Naive thymus-derived CD4-positive, alpha-beta T cell (primary cell): ENCODE measurements around the gene HIPK2. TPM values are rescaled to one million over a fixed set of nuclear protein-coding genes. Genes with fewer than 3 reads are reported as not detected.

Experiments used
- ATAC-seq: fragments of 150-1000 bp; cut with Tn5 transposase; 2 replicates; pipeline ENCODE4 v1.10.0; 2021; ENCODE audit warnings: mild to moderate bottlenecking, moderate library complexity
- CTCF ChIA-PET: fragments of 350-600 bp; sonication (Branson Sonifier 250); formaldehyde crosslinking; loops from one replicate; lab custom pipeline; 2021; ENCODE audit warnings: antibody characterized with exemption; lab: Charles Lee
- POLR2A ChIA-PET: fragments of 350-600 bp; sonication (Branson Sonifier 250); formaldehyde crosslinking; loops from one replicate; lab custom pipeline; 2021; ENCODE audit warnings: antibody characterized with exemption, inconsistent platforms; lab: Charles Lee
- DNase-seq, 9 donors: peaks; one replicate each; pipeline versions ENCODE4 v3.0.0 to v3.0.0-alpha.2; 2020 to 2022; ENCODE audit warnings: mixed read lengths in 1 of 9
- H3K27ac ChIP-seq: one replicate; pipeline ENCODE4 v1.7.0; 2013; ENCODE audit warnings: mild to moderate bottlenecking, low read depth, low read length, moderate library complexity
- H3K27me3 ChIP-seq, 2 donors: one replicate each; pipeline ENCODE4 v1.7.0; 2013; ENCODE audit warnings: low read length in 2 of 2, mild to moderate bottlenecking in 2 of 2, moderate library complexity in 2 of 2; ENCODE audit not compliant: control insufficient read depth in 2 of 2, insufficient read depth in 2 of 2
- H3K36me3 ChIP-seq, 3 experiments: 1 replicate in 2 of 3; 2 replicates in 1 of 3; pipeline ENCODE4 v1.7.0; 2013; ENCODE audit warnings: low read length in 3 of 3, mild to moderate bottlenecking in 3 of 3, moderate library complexity in 1 of 3; ENCODE audit not compliant: insufficient read depth in 3 of 3, control insufficient read depth in 2 of 3
- H3K4me1 ChIP-seq, 2 donors: one replicate each; pipeline ENCODE4 v1.7.0; 2013; ENCODE audit warnings: low read length in 2 of 2, mild to moderate bottlenecking in 2 of 2, moderate library complexity in 1 of 2; ENCODE audit not compliant: control insufficient read depth in 2 of 2, insufficient read depth in 2 of 2
- H3K4me3 ChIP-seq: 2 replicates; pipeline ENCODE4 v1.7.0; 2013; ENCODE audit warnings: mild to moderate bottlenecking, low read length
- H3K9me3 ChIP-seq, 3 experiments: 1 replicate in 2 of 3; 2 replicates in 1 of 3; pipeline ENCODE4 v1.7.0; 2013; ENCODE audit warnings: low read length in 3 of 3; ENCODE audit not compliant: control insufficient read depth in 2 of 3
- H3K27ac Mint-ChIP-seq, 9 donors: one replicate each; pipeline ENCODE4 v1.8.0; 2020 to 2022; ENCODE audit warnings: mixed read lengths in 9 of 9, mild to moderate bottlenecking in 8 of 9, moderate library complexity in 5 of 9, inconsistent platforms in 2 of 9
- H3K27me3 Mint-ChIP-seq, 5 donors: one replicate each; pipeline ENCODE4 v1.8.0; 2021 to 2022; ENCODE audit warnings: mixed read lengths in 5 of 5, mild to moderate bottlenecking in 1 of 5
- H3K36me3 Mint-ChIP-seq, 5 donors: one replicate each; pipeline ENCODE4 v1.8.0; 2020 to 2022; ENCODE audit warnings: mixed read lengths in 5 of 5, mild to moderate bottlenecking in 3 of 5, inconsistent platforms in 1 of 5
- H3K4me1 Mint-ChIP-seq, 7 donors: one replicate each; pipeline ENCODE4 v1.8.0; 2020 to 2022; ENCODE audit warnings: mixed read lengths in 7 of 7, mild to moderate bottlenecking in 3 of 7, inconsistent platforms in 1 of 7
- H3K4me3 Mint-ChIP-seq, 10 donors: one replicate each; pipeline ENCODE4 v1.8.0; 2020 to 2022; ENCODE audit warnings: mild to moderate bottlenecking in 10 of 10, mixed read lengths in 10 of 10, moderate library complexity in 6 of 10, inconsistent platforms in 2 of 10
- H3K9me3 Mint-ChIP-seq, 11 donors: one replicate each; pipeline ENCODE4 v1.8.0; 2020 to 2022; ENCODE audit warnings: mixed read lengths in 11 of 11, mild to moderate bottlenecking in 4 of 11, inconsistent platforms in 1 of 11, moderate library complexity in 1 of 11
- intact Hi-C, 2 donors: fragments of 100-400 bp; cut with micrococcal nuclease; formaldehyde crosslinking; loops; one replicate each; pipeline ENCODE4 v1.15.1; 2023
- polyA plus RNA-seq, 2 donors: library from polyadenylated mRNA; unstranded; fragments of 300-500 nt; fragmentation: Illumina TruSeq; gene quantifications; one replicate each; pipeline ENCODE4 v1.2.3, GENCODE V29; 2021
- total RNA-seq, 6 experiments: library from RNA in 5 of 6; stranded (reverse) in 5 of 6; gene quantifications; 1 replicate in 5 of 6; 2 replicates in 1 of 6; pipeline ENCODE4 v1.2.3 and lab custom pipeline; 2021 to 2026

HIPK2 gene
- total and polyA plus RNA-seq, 7 experiments from 2014 or later, result 4.6 to 44.0 (median 36.1) TPM

DNA sequence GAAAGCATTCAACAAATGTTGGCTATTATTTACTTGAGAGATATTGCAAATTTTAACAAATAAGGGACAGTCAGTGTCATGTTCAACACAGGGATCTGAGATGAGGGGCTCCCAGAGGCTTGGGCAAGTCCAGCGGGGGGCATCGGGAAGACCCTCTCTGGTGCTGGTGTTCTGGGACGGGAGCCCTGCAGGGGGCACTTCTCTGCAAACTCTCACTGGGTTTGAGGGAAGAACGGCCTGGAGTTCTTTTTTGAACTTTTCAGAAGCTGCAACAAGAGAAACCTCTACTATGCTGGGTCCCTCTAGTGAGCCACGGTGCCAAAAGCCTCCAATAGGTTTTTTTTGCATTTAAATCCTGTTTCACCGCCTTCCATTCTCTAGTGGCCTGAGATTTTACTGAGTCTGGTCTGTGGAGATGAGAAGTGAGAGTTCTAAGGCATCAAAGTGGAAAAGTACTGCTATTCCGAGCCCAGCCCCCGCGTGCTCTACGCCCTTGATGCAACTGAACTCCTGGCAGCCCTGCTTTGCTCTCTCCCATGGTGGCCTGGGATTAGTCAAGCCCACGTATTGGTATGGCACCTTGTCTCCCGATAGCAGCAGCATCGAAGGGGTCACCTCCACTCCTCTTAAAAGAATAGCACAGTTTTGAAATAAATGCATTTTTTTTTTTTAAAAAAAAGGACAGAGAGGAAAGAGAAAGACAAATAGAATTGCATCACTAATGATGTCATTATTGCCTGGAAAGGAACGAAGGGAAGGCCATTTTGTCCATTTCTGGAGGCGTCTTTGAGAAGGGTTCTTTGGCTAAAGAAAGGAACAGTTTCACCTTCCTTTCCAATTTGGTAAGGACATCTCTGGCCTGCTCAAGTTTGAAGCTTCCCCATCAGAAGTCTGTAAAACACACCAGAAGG lies 210.8 kb downstream of the HIPK2 start:
- Mint-ChIP-seq H3K9me3 (peaks cover 0 to 7% (median 0%) of the 10 kb centered on the region in 11 donors), H3K4me3 (peak overlapping the region in 1 of 10 donors; percentile 29), H3K4me1 (peaks cover 0 to 59% (median 46%) of the 10 kb centered on the region in 7 donors), H3K27ac (peak overlapping the region in 6 of 9 donors; percentile 63 to 84 (median 74)), H3K36me3 (peaks cover 2 to 52% (median 35%) of the 10 kb centered on the region in 5 donors), H3K27me3 (no peaks in the 10 kb centered on the region)
- Histone ChIP-seq H3K27me3 (no peaks in the 10 kb centered on the region), H3K9me3 (no peaks in the 10 kb centered on the region), H3K4me1 (peaks cover 0 to 5% of the 10 kb centered on the region in 2 donors), H3K36me3 (peaks cover 0 to 23% (median 0%) of the 10 kb centered on the region in 3 experiments), H3K4me3 (no peak overlapping the region), H3K27ac (no peak overlapping the region)
- DNase-seq (no peak), ATAC-seq (no peak)
- intact Hi-C loops, result no loop called here
- ChIA-PET POLR2A (interaction anchor here (0.7 kb wide), 1 partner anchor 14 kb away, joined by 3 read pairs; no protein-coding TSS in a partner anchor), CTCF (no interaction called here)

DNA sequence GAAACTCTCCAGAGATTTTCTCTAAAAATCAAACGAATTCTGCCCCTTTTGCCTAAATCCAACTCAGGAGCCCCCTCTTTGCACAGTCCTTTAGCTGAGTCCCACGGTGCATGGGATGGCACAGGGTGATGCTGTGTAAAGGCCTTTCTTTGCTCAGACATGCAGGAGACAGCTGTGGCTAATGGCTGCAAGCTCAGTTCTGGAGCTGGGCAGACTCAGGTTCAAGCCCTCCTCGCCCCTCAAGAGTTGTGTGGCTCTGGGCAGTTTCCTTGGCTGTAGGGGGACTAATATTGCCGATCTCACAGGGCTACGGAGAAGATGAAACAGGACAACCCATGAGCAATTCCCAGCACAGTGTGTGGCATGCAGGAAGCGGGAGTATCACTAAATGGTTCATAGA lies 211.7 kb downstream of the HIPK2 start:
- Mint-ChIP-seq H3K9me3 (peaks cover 0 to 7% (median 0%) of the 10 kb centered on the region in 11 donors), H3K4me1 (peaks cover 0 to 59% (median 46%) of the 10 kb centered on the region in 7 donors), H3K27ac (peak overlapping the region in 6 of 9 donors; percentile 48 to 84 (median 76)), H3K4me3 (peak overlapping the region in 3 of 10 donors; percentile 5 to 16 (median 16)), H3K27me3 (no peaks in the 10 kb centered on the region), H3K36me3 (peaks cover 2 to 48% (median 34%) of the 10 kb centered on the region in 5 donors)
- intact Hi-C loops, result no loop called here
- Histone ChIP-seq H3K27me3 (no peaks in the 10 kb centered on the region), H3K36me3 (peaks cover 0 to 14% (median 0%) of the 10 kb centered on the region in 3 experiments), H3K4me3 (no peak overlapping the region), H3K9me3 (no peaks in the 10 kb centered on the region), H3K27ac (no peak overlapping the region), H3K4me1 (peaks cover 0 to 5% of the 10 kb centered on the region in 2 donors)
- CTCF ChIA-PET, result no interaction called here
- DNase-seq (no peak), ATAC-seq (no peak)
- POLR2A ChIA-PET, result interaction anchor here (0.6 to 0.9 kb wide), 2 partner anchors 84 to 172 kb away, joined by 4 read pairs; no protein-coding TSS in a partner anchor

DNA sequence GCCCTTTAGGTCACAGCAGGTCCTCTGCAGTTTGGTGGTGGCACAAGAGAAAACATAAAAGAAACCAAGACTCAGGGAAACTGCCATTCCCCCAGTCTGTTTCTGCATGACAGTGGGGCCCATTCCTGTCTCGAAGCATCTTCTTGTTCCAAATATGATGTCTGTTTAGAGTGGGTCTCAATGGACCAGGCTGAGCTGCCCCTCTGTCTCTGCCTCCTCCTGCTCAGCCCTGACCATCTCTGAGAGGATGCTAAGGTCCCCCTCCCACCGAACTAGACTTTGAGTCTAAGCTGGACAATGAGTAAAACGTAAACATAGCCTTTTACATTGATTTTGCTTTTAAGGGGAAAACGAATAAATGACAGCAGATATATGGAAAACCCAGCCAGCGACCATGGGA lies 213.9 kb downstream of the HIPK2 start:
- intact Hi-C loops, result no loop called here
- Mint-ChIP-seq H3K4me3 (no peak overlapping the region), H3K27ac (peak overlapping the region in 7 of 9 donors; percentile 23 to 90 (median 60)), H3K27me3 (peaks cover 0 to 9% (median 5%) of the 10 kb centered on the region in 5 donors), H3K4me1 (peaks cover 0 to 59% (median 46%) of the 10 kb centered on the region in 7 donors), H3K9me3 (peaks cover 0 to 9% (median 0%) of the 10 kb centered on the region in 11 donors), H3K36me3 (peaks cover 2 to 42% (median 35%) of the 10 kb centered on the region in 5 donors)
- Histone ChIP-seq H3K4me1 (peaks cover 0 to 5% of the 10 kb centered on the region in 2 donors), H3K27me3 (no peaks in the 10 kb centered on the region), H3K4me3 (no peak overlapping the region), H3K36me3 (no peaks in the 10 kb centered on the region), H3K9me3 (no peaks in the 10 kb centered on the region), H3K27ac (no peak overlapping the region)
- no peak for ATAC-seq
- no peak for DNase-seq
- POLR2A ChIA-PET, result no interaction called here
- CTCF ChIA-PET, result no interaction called here

DNA sequence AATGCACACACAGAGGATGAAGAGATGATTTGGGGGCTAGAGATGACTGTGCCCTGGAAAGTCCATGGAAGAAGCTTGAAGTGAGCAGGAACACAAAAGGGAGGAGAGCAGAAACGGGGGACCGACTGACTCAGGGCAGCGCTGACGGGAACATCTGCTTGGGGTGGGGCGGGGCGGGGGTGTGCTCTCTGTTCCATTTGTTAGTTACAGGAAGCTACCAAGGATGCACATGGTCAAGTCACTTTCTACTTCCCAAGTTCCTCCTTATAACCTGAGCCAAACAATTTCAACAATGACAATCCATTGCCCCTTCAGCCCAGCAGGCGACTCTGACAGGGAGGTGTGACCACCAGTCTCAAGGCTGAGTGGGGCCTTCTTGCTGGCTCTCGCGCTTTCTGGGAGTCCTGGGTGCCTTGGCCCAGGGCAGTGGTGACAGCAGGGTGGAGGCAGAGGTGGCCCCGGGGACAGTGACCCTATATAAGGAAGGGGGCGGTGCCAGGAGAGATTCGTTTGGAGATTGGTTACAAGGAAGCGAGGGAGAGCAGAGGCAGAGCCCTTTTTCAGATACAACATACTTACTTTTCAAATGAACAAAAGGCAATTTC lies 214.7 kb downstream of the HIPK2 start:
- intact Hi-C loops, result no loop called here
- Mint-ChIP-seq H3K4me1 (peaks cover 0 to 53% (median 40%) of the 10 kb centered on the region in 7 donors), H3K9me3 (peaks cover 0 to 9% (median 0%) of the 10 kb centered on the region in 11 donors), H3K27me3 (peaks cover 0 to 10% (median 5%) of the 10 kb centered on the region in 5 donors), H3K4me3 (no peak overlapping the region), H3K27ac (peak overlapping the region in 2 of 9 donors; percentile 62 to 75), H3K36me3 (peaks cover 2 to 36% (median 29%) of the 10 kb centered on the region in 5 donors)
- Histone ChIP-seq H3K27ac (no peak overlapping the region), H3K9me3 (no peaks in the 10 kb centered on the region), H3K36me3 (no peaks in the 10 kb centered on the region), H3K27me3 (no peaks in the 10 kb centered on the region), H3K4me1 (peaks cover 0 to 5% of the 10 kb centered on the region in 2 donors), H3K4me3 (no peak overlapping the region)
- ChIA-PET CTCF (no interaction called here), POLR2A (interaction anchor here (0.9 kb wide), 1 partner anchor 9 kb away, joined by 3 read pairs; no protein-coding TSS in a partner anchor)
- no peak for ATAC-seq
- no peak for DNase-seq

DNA sequence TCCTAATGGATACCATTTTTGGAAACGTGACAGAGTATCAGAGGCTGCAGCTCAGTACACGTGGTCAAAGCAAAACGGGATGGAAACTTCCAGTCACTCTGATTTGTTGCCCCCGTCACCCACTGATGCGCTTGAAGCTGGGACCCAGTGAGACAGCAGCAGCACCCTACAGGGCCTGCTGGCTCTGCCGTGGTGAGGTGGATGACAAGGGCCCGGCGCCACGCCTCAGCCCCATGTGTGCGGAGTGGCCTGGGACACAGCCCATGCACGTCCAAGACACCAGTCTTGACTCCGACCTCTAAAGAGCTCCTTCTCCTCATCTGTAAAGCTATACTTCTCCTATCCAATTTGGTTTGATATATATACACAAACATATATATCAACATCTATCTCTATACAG lies 215.3 kb downstream of the HIPK2 start:
- Histone ChIP-seq H3K4me1 (peaks cover 0 to 5% of the 10 kb centered on the region in 2 donors), H3K4me3 (no peak overlapping the region), H3K27me3 (no peaks in the 10 kb centered on the region), H3K9me3 (no peaks in the 10 kb centered on the region), H3K27ac (no peak overlapping the region), H3K36me3 (no peaks in the 10 kb centered on the region)
- H3K4me1 Mint-ChIP-seq, result peaks cover 0 to 48% (median 37%) of the 10 kb centered on the region in 7 donors
- no peak overlapping the region for H3K4me3 Mint-ChIP-seq
- ChIA-PET CTCF (no interaction called here), POLR2A (interaction anchor here (0.9 kb wide), 1 partner anchor 10 kb away, joined by 3 read pairs; no protein-coding TSS in a partner anchor)
- intact Hi-C loops, result no loop called here
- ATAC-seq (no peak), DNase-seq (no peak)
- peaks cover 0 to 32% (median 24%) of the 10 kb centered on the region in 5 donors for H3K36me3 Mint-ChIP-seq
- H3K9me3 Mint-ChIP-seq, result peaks cover 0 to 9% (median 0%) of the 10 kb centered on the region in 11 donors
- H3K27me3 Mint-ChIP-seq, result peaks cover 0 to 10% (median 7%) of the 10 kb centered on the region in 5 donors
- peak overlapping the region in 1 of 9 donors; percentile 62 for H3K27ac Mint-ChIP-seq

DNA sequence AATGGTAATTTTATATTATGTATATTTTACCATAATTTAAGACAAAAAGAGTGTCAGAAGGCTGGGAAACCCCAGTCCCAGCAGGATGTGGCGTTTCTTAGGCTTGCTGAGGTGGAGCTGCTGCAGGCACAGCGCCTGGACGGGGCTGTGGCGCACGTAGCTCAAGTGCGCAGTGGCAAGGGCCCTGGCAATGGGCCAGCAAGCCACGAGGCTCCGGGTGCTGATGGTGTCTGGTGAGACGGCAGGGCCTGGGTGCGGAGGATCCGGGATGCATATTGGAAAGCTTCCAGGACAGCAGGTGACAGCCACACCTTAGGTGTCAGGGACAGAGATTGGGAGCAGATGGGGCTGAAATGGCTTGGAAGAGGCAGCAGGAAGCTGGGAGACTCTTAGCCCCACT lies 217.1 kb downstream of the HIPK2 start:
- POLR2A ChIA-PET, result no interaction called here
- CTCF ChIA-PET, result no interaction called here

More for the DNA sequence above, 217.1 kb downstream of the HIPK2 start:
- H3K4me3 Mint-ChIP-seq, result no peak overlapping the region
- peaks cover 0 to 5% (median 0%) of the 10 kb centered on the region in 11 donors for H3K9me3 Mint-ChIP-seq
- Histone ChIP-seq H3K4me3 (no peak overlapping the region), H3K9me3 (no peaks in the 10 kb centered on the region), H3K27me3 (no peaks in the 10 kb centered on the region), H3K4me1 (no peaks in the 10 kb centered on the region), H3K36me3 (no peaks in the 10 kb centered on the region), H3K27ac (no peak overlapping the region)
- H3K27me3 Mint-ChIP-seq, result peaks cover 0 to 12% (median 7%) of the 10 kb centered on the region in 5 donors
- H3K36me3 Mint-ChIP-seq, result peaks cover 0 to 19% (median 15%) of the 10 kb centered on the region in 5 donors
- intact Hi-C loops, result no loop called here
- peaks cover 0 to 31% (median 22%) of the 10 kb centered on the region in 7 donors for H3K4me1 Mint-ChIP-seq
- ATAC-seq (no peak), DNase-seq (no peak)
- H3K27ac Mint-ChIP-seq, result no peak overlapping the region
